Endodermal cell (in vitro differentiated cells): ENCODE measurements around the gene GNG12. TPM values are rescaled to one million over a fixed set of nuclear protein-coding genes. Genes with fewer than 3 reads are reported as not detected.

Source experiments
- DNase-seq: peaks from one replicate; pipeline ENCODE4 v3.0.0-alpha.2; 2017
- H3K27ac ChIP-seq: 2 replicates; pipeline ENCODE4 v1.5.1; 2013; ENCODE audit warnings: mild to moderate bottlenecking, low read depth, low read length, moderate library complexity
- H3K27me3 ChIP-seq: 2 replicates; pipeline ENCODE4 v1.6.1; 2013; ENCODE audit warnings: mild to moderate bottlenecking, low read length, moderate library complexity; ENCODE audit not compliant: insufficient read depth, control insufficient read depth, poor library complexity, severe bottlenecking
- H3K36me3 ChIP-seq: 2 replicates; pipeline ENCODE4 v1.7.0; 2013; ENCODE audit warnings: mild to moderate bottlenecking, low read length, moderate library complexity; ENCODE audit not compliant: control insufficient read depth, insufficient read depth
- H3K4me1 ChIP-seq: one replicate; pipeline ENCODE4 v1.7.0; 2013; ENCODE audit warnings: low read length; ENCODE audit not compliant: control insufficient read depth, insufficient read depth
- H3K4me3 ChIP-seq: 2 replicates; pipeline ENCODE4 v1.5.1; 2013; ENCODE audit warnings: mild to moderate bottlenecking, low read length, moderate library complexity
- H3K9ac ChIP-seq: 2 replicates; pipeline ENCODE4 v1.6.1; 2013; ENCODE audit warnings: mild to moderate bottlenecking, low read length, moderate library complexity; ENCODE audit not compliant: poor library complexity, severe bottlenecking; ENCODE audit errors: extremely low read depth
- H3K9me3 ChIP-seq: 2 replicates; pipeline ENCODE4 v1.6.1; 2013; ENCODE audit warnings: mild to moderate bottlenecking, low read length, moderate library complexity; ENCODE audit not compliant: control insufficient read depth
- H3K27ac Mint-ChIP-seq: 2 replicates; pipeline ENCODE4 v1.8.0; 2020; ENCODE audit warnings: mixed read lengths
- H3K27me3 Mint-ChIP-seq: 2 replicates; pipeline ENCODE4 v1.8.0; 2021; ENCODE audit warnings: mild to moderate bottlenecking, mixed read lengths; ENCODE audit not compliant: insufficient read depth
- H3K36me3 Mint-ChIP-seq: 2 replicates; pipeline ENCODE4 v1.8.0; 2020; ENCODE audit warnings: low read depth, mixed read lengths
- H3K4me1 Mint-ChIP-seq: 2 replicates; pipeline ENCODE4 v1.8.0; 2020; ENCODE audit warnings: mixed read lengths
- H3K4me3 Mint-ChIP-seq: 2 replicates; pipeline ENCODE4 v1.8.0; 2020; ENCODE audit warnings: mild to moderate bottlenecking, moderate library complexity, mixed read lengths
- H3K9me3 Mint-ChIP-seq: 2 replicates; pipeline ENCODE4 v1.8.0; 2020; ENCODE audit warnings: mild to moderate bottlenecking, mixed read lengths
- CTCF ChIP-seq: fragments of 200-600 bp; sonication (generic); conservative IDR thresholded peaks from 2 replicates; pipeline ENCODE4 v1.5.0; 2021; ENCODE audit warnings: antibody characterized with exemption, mild to moderate bottlenecking
- WGBS, 2 experiments: methylation state at CpG; one replicate each; pipeline versions ENCODE4 v1.1.5 to v1.1.7; 2013; ENCODE audit warnings: missing lambda C conversion rate in 2 of 2, mixed read lengths in 1 of 2; ENCODE audit not compliant: insufficient coverage in 1 of 2, insufficient read length in 1 of 2; 5-methylcytosine and 5-hydroxymethylcytosine counted together
- total RNA-seq, 2 donors: library from RNA; stranded (reverse); fragmentation: NEBNext Ultra II Directional in 1 of 2; extraction: Animal tissue kit (Norgen Biotek cat#: 25700) in 1 of 2; gene quantifications; 2 replicates in 1 of 2; 3 replicates in 1 of 2; pipeline ENCODE4 v1.2.1, GENCODE V29; 2021

Gene GNG12
- total RNA-seq, 2 donors from 2014 or later, result 7.7 to 9.2 TPM

GRCh38 chr1:67705735-67706453 lies 127.4 kb downstream of the GNG12 start:
- Mint-ChIP-seq H3K4me3 (no peak overlapping the region), H3K9me3 (no peaks in the 10 kb centered on the region), H3K4me1 (peaks cover 36% of the 10 kb centered on the region), H3K27ac (no peak overlapping the region), H3K27me3 (no peaks in the 10 kb centered on the region), H3K36me3 (no peaks in the 10 kb centered on the region)
- TF ChIP-seq CTCF, result no peak
- H3K36me3 ChIP-seq, result no peaks in the 10 kb centered on the region
- H3K9me3 ChIP-seq, result no peaks in the 10 kb centered on the region
- no peak overlapping the region for H3K4me3 ChIP-seq
- DNase-seq, result no peak
- H3K4me1 ChIP-seq, result peaks cover 14% of the 10 kb centered on the region
- H3K9ac ChIP-seq, result no peak overlapping the region
- no peaks in the 10 kb centered on the region for H3K27me3 ChIP-seq
- WGBS, 2 experiments, result 95 to 100% methylated on average over 7 to 10 of the region's 10 CpGs
- H3K27ac ChIP-seq, result no peak overlapping the region

GRCh38 chr1:67704351-67704750 lies 128.9 kb downstream of the GNG12 start:
- 87 to 94% methylated on average over 3 of the region's 3 CpGs for WGBS, 2 experiments
- Histone ChIP-seq H3K27ac (no peak overlapping the region), H3K4me1 (peaks cover 9% of the 10 kb centered on the region), H3K9ac (no peak overlapping the region), H3K36me3 (no peaks in the 10 kb centered on the region), H3K9me3 (no peaks in the 10 kb centered on the region), H3K27me3 (no peaks in the 10 kb centered on the region), H3K4me3 (no peak overlapping the region)
- TF ChIP-seq CTCF, result no peak
- Mint-ChIP-seq H3K27me3 (no peaks in the 10 kb centered on the region), H3K4me3 (no peak overlapping the region), H3K9me3 (no peaks in the 10 kb centered on the region), H3K27ac (no peak overlapping the region), H3K36me3 (no peaks in the 10 kb centered on the region), H3K4me1 (peaks cover 39% of the 10 kb centered on the region)
- DNase-seq, result no peak

GRCh38 chr1:67701876-67702275 lies 131.4 kb downstream of the GNG12 start:
- Histone ChIP-seq H3K27ac (no peak overlapping the region), H3K4me3 (no peak overlapping the region), H3K4me1 (peaks cover 9% of the 10 kb centered on the region), H3K27me3 (no peaks in the 10 kb centered on the region), H3K9ac (no peak overlapping the region), H3K9me3 (no peaks in the 10 kb centered on the region), H3K36me3 (no peaks in the 10 kb centered on the region)
- Mint-ChIP-seq H3K27ac (no peak overlapping the region), H3K36me3 (no peaks in the 10 kb centered on the region), H3K4me3 (no peak overlapping the region), H3K4me1 (peaks cover 37% of the 10 kb centered on the region), H3K9me3 (no peaks in the 10 kb centered on the region), H3K27me3 (no peaks in the 10 kb centered on the region)
- no peak for TF ChIP-seq CTCF
- 98 to 100% methylated on average over 1 to 2 of the region's 2 CpGs for WGBS, 2 experiments
- no peak for DNase-seq
